Measurements from ENCODE around the gene FAM168A. TPM values are rescaled to one million over a fixed set of nuclear protein-coding genes. Genes with fewer than 3 reads are reported as not detected.

The FAM168A gene
- total and polyA plus RNA-seq, 4 donors: 4.8 to 14.6 (median 9.1) TPM

DNA sequence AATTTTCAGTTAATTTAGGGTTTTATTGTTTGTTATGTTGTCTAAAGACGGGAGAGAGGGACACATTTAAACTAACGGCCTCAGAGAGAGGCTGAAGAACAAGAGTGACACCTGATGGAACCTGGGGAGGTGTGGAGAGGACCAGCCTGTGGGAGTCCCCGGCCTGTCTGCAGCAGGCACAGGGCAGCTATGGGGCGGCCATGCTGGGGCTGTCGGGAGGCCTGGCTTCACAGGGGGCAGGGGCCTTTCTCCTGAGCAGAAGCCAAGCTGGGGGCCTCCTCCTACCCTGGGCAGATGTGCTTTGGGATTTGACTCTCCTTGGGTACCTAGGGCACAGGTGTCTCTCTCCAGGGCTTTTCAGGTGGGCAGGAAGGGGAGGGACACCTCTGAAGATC is 199.8 kb downstream of the FAM168A start:
- H3K27ac ChIP-seq (ENCODE audit: low read depth in 1 of 2, low read length in 2 of 2): no peak overlapping the region
- H3K9me3 ChIP-seq (ENCODE audit: control insufficient read depth in 4 of 4, low read length in 3 of 4): no peaks in the 10 kb centered on the region
- 86% methylated on average over 5 of the region's 5 CpGs for WGBS
- no peak overlapping the region for H3K4me3 ChIP-seq (ENCODE audit: low read depth in 1 of 3, low read length in 3 of 3)
- no peak for TF ChIP-seq NR2F2 (IDR thresholded peaks at IDR 0.05)
- no peak for DNase-seq (ENCODE audit: low spot score)
- no peaks in the 10 kb centered on the region for H3K36me3 ChIP-seq (ENCODE audit: control insufficient read depth in 4 of 4, insufficient read depth in 3 of 4, low read depth in 1 of 4, low read length in 3 of 4)
- no peaks in the 10 kb centered on the region for H3K4me1 ChIP-seq (ENCODE audit: control insufficient read depth in 4 of 4, insufficient read depth in 4 of 4, low read length in 3 of 4)
- no peaks in the 10 kb centered on the region for H3K27me3 ChIP-seq (ENCODE audit: control insufficient read depth in 4 of 4, insufficient read depth in 4 of 4, low read length in 3 of 4)
- no peak overlapping the region for H3K9ac ChIP-seq (ENCODE audit: low read depth in 1 of 2, low read length in 2 of 2)

- no peaks in the 10 kb centered on the region for H3K27me3 ChIP-seq (ENCODE audit: control insufficient read depth in 4 of 4, insufficient read depth in 4 of 4, low read length in 3 of 4)
- TF ChIP-seq, protein P1, sequence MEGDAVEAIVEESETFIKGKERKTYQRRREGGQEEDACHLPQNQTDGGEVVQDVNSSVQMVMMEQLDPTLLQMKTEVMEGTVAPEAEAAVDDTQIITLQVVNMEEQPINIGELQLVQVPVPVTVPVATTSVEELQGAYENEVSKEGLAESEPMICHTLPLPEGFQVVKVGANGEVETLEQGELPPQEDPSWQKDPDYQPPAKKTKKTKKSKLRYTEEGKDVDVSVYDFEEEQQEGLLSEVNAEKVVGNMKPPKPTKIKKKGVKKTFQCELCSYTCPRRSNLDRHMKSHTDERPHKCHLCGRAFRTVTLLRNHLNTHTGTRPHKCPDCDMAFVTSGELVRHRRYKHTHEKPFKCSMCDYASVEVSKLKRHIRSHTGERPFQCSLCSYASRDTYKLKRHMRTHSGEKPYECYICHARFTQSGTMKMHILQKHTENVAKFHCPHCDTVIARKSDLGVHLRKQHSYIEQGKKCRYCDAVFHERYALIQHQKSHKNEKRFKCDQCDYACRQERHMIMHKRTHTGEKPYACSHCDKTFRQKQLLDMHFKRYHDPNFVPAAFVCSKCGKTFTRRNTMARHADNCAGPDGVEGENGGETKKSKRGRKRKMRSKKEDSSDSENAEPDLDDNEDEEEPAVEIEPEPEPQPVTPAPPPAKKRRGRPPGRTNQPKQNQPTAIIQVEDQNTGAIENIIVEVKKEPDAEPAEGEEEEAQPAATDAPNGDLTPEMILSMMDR (IDR thresholded peaks at IDR 0.05; ENCODE audit: low read depth, low read length, missing input control): no peak
- TF ChIP-seq HNF4G (IDR thresholded peaks at IDR 0.05) (no peak), RXRA (IDR thresholded peaks at IDR 0.05) (no peak), EGR1 (IDR thresholded peaks at IDR 0.05; ENCODE audit: low read depth in 2 of 2) (no peak), TAF1 (conservative IDR thresholded peaks at IDR 0.05) (no peak), HNF4A (conservative IDR thresholded peaks at IDR 0.05) (no peak), RAD21 (IDR thresholded peaks at IDR 0.05) (no peak), FOXA1 (IDR thresholded peaks at IDR 0.05) (no peak), SP1 (IDR thresholded peaks at IDR 0.05) (no peak), FOXA2 (IDR thresholded peaks at IDR 0.05) (no peak), NR2F2 (IDR thresholded peaks at IDR 0.05) (no peak), JUND (IDR thresholded peaks at IDR 0.05) (no peak), ZBTB33 (IDR thresholded peaks at IDR 0.05) (no peak), GABPA (IDR thresholded peaks at IDR 0.05 in 1 of 2, conservative IDR thresholded peaks at IDR 0.05 in 1 of 2) (no peak), YY1 (IDR thresholded peaks at IDR 0.05) (no peak)
- TF ChIP-seq, protein P2, sequence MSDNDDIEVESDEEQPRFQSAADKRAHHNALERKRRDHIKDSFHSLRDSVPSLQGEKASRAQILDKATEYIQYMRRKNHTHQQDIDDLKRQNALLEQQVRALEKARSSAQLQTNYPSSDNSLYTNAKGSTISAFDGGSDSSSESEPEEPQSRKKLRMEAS (IDR thresholded peaks at IDR 0.05): no peak
- TF ChIP-seq, protein P3, sequence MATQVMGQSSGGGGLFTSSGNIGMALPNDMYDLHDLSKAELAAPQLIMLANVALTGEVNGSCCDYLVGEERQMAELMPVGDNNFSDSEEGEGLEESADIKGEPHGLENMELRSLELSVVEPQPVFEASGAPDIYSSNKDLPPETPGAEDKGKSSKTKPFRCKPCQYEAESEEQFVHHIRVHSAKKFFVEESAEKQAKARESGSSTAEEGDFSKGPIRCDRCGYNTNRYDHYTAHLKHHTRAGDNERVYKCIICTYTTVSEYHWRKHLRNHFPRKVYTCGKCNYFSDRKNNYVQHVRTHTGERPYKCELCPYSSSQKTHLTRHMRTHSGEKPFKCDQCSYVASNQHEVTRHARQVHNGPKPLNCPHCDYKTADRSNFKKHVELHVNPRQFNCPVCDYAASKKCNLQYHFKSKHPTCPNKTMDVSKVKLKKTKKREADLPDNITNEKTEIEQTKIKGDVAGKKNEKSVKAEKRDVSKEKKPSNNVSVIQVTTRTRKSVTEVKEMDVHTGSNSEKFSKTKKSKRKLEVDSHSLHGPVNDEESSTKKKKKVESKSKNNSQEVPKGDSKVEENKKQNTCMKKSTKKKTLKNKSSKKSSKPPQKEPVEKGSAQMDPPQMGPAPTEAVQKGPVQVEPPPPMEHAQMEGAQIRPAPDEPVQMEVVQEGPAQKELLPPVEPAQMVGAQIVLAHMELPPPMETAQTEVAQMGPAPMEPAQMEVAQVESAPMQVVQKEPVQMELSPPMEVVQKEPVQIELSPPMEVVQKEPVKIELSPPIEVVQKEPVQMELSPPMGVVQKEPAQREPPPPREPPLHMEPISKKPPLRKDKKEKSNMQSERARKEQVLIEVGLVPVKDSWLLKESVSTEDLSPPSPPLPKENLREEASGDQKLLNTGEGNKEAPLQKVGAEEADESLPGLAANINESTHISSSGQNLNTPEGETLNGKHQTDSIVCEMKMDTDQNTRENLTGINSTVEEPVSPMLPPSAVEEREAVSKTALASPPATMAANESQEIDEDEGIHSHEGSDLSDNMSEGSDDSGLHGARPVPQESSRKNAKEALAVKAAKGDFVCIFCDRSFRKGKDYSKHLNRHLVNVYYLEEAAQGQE (IDR thresholded peaks at IDR 0.05): no peak
- TF ChIP-seq, protein P4, sequence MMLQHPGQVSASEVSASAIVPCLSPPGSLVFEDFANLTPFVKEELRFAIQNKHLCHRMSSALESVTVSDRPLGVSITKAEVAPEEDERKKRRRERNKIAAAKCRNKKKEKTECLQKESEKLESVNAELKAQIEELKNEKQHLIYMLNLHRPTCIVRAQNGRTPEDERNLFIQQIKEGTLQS (IDR thresholded peaks at IDR 0.05): no peak
- H3K9ac ChIP-seq (ENCODE audit: low read depth in 1 of 2, low read length in 2 of 2): no peak overlapping the region
- no peaks in the 10 kb centered on the region for H3K9me3 ChIP-seq (ENCODE audit: control insufficient read depth in 4 of 4, low read length in 3 of 4)
- no peak for DNase-seq (ENCODE audit: low spot score)
- no peaks in the 10 kb centered on the region for H3K36me3 ChIP-seq (ENCODE audit: control insufficient read depth in 4 of 4, insufficient read depth in 3 of 4, low read depth in 1 of 4, low read length in 3 of 4)
- no peak overlapping the region for H3K4me3 ChIP-seq (ENCODE audit: low read depth in 1 of 3, low read length in 3 of 3)
- no peak overlapping the region for H3K27ac ChIP-seq (ENCODE audit: low read depth in 1 of 2, low read length in 2 of 2)
- WGBS: 91% methylated on average over 8 of the region's 8 CpGs
- H3K4me1 ChIP-seq (ENCODE audit: control insufficient read depth in 4 of 4, insufficient read depth in 4 of 4, low read length in 3 of 4): no peaks in the 10 kb centered on the region
These were observed 200.3 kb downstream of the FAM168A start for GRCh38 chr11:73397468-73398131.

Data from liver (tissue), 9 donors.